GM18526 (cell line): Measurements from ENCODE around the gene MUC21.

ENCODE experiments used
- POLR2A ChIP-seq: IDR thresholded peaks from 3 replicates; pipeline ENCODE4 v1.6.1; 2011; ENCODE audit not compliant: insufficient read length; ENCODE audit errors: extremely low read depth

MUC21 gene

DNA sequence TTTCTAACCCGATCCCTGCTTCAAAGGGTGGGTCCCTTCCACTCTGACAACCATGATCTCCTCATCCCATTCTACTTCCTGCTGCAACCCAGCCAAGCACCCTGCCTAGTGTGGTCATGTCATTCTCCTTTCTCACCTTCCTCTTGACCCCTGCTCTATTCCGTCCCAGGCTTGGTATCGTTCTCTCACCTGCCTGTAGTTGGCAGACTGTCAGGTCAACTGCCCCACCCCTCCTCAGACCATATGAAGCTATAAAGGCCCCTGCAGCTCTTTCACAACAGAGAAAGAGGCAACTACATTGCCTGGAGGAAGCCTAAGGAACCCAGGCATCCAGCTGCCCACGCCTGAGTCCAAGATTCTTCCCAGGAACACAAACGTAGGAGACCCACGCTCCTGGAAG is at the start of gene MUC21:
Gene MUC21, plus strand, starts transcription at position 280 of the 400 bp plus-strand sequence. CDS start 241 bp downstream, outside the sequence.
- no peak for TF ChIP-seq POLR2A

DNA sequence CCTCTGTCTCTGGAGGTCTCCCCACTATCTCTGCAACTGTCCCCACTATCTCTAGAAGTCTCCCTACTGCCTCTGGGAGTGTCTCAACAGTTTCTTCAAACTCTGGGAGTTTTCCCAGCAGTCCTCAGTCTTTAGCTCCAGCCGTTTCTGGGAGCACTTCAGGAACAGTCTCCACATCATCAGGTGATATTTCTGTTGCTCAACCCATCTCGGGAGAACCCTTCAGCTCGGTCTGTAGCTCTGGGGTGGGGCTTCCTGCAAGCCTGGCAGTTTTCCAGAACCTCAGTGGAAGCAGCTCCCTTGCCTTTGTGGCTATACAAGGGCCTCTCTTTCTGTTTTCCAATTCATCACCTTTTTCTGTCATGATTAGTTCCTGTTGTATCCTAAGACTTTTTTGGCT is 48.5 kb upstream of the MUC21 start:
- TF ChIP-seq POLR2A = no peak

- TF ChIP-seq POLR2A = no peak
Observed at GRCh38 chr6:30937265-30937664, 46.3 kb upstream of the MUC21 start.

DNA sequence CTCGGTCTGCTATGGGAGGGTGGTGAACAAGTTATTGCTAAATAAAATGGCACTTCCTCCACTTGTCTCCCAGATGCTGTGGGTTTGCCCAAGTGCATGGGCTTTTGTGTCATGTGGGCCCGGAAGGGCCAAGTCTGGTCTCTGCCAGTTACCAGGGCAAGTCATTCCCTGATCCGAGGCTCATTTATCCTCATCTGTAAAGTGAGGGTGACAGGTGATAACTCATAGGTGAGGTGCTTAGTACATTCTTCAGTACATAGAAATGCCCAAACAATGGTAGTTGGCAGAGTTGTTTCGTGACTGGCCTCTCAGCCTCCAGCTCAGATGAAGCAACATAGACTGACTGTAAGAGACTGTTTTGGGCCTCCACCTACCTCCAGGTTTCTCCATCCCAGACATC is 44.8 kb upstream of the MUC21 start:
- TF ChIP-seq POLR2A = no peak

DNA sequence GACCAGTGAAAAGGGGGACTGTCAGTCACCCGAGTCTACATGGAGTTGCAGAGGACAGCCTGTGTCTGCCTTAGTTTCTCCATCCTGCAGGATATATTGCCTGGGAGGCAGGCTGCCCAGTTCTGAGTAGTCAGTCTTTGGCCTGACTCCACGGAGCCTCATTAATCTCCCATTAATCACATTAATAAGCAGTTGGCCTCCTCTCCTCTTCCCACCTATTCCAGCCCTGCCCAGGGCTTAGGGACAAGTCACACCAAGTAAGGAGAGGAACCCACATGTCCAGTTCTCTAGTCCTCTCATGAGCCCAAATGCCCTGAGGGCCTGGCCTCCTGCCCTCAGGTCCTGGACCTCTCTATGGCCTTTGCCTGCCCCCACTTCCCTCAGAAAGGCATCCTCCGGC is 44.0 kb upstream of the MUC21 start:
- TF ChIP-seq POLR2A = no peak

- no peak for TF ChIP-seq POLR2A
Observed at GRCh38 chr6:30940361-30940986, 43.0 kb upstream of the MUC21 start, which contains the start of gene MUCL3. TSS of gene MUCL3 (plus strand) at chr6:30940973. CDS start at chr6:30941000, 27 bp downstream.

DNA sequence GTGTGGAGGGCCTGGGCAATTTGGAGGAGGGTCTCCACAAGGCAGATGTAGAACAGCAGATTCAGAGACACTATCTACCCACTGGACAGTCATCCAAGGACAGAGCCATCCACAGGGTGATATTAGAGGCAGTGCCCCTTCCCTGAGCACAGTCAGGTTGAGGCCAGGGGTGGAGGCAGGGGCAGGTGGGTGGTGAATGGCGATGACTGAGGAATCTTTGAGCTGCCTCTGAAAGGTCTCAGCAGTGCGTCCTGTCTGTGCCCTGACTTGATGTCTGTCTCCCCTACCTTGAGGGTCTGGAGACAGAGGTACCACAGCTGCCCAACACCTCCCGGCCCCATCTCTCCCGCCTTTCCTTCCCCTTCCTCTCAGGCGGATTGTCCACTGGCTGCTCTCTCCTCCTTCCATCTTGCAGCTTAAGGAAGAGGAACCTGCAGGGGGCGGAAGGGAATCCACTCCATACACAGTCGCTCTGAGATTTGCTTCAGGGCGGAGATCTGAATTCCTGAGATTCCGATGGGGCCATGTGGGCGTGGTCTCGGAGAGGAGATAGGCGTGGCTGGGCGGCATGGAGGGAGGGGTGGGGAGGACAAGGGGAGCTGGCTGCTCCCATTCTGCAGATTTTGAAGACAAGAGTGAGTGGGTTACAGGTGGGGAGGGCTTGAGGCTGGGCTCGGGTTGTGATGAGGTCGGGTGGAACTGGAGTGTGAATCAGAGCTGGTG is 41.0 kb upstream of the MUC21 start:
- no peak for TF ChIP-seq POLR2A

- no peak for TF ChIP-seq POLR2A
Observed at GRCh38 chr6:30944051-30944450, 39.5 kb upstream of the MUC21 start.

DNA sequence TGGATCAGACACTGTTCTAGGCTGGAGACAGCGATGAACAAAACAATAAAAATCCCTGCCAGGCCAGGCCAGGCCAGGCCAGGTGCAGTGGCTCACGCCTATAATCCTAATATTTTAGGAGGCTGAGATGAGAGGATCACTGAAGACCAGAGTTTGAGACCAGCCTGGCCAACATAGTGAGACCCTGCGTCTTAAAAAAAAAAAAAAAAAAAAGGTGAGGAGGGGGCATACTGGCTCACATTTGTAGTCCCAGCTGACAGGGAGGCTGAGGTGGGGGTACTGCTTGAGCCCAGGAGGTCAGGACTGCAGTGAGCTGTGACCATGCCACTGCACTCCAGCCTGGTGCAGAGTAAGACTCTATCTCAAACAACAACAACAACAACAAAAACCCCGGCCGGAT is 38.2 kb upstream of the MUC21 start:
- TF ChIP-seq POLR2A = no peak

DNA sequence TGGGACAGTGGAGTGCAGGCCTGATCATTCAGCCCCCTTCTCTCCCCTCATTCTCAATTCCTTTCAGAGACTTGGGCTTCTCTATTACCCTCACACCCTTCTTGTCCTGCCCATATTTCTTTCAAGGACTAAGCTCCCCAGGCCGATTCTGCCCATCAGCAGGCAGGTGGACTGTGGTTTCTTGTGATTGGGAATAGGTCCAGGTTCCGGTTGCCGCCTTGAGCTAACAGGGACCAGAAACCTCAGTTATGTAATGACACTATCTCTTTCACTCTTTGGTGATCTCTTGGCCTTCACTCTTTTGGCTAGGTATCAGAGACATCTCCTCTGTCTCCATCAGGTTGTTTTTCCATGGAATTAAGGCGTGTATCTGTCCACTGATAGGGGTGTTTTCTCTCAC is 36.3 kb upstream of the MUC21 start:
- no peak for TF ChIP-seq POLR2A

DNA sequence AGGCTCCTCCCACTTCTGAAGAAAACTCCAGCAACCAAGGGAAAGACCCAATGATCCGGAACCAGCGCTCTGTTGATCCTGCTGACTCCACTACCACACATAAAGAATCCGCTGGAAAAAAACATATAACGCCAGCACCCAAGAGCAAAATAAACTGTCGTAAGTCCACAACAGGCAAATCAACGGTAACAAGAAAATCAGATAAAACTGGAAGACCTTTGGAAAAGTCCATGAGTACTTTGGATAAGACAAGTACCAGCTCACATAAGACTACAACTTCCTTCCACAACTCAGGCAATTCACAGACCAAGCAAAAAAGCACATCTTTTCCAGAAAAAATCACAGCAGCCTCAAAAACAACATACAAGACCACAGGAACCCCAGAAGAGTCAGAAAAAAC is 34.7 kb upstream of the MUC21 start:
- no peak for TF ChIP-seq POLR2A

GRCh38 chr6:30951907-30952469 is 31.5 kb upstream of the MUC21 start:
- no peak for TF ChIP-seq POLR2A

DNA sequence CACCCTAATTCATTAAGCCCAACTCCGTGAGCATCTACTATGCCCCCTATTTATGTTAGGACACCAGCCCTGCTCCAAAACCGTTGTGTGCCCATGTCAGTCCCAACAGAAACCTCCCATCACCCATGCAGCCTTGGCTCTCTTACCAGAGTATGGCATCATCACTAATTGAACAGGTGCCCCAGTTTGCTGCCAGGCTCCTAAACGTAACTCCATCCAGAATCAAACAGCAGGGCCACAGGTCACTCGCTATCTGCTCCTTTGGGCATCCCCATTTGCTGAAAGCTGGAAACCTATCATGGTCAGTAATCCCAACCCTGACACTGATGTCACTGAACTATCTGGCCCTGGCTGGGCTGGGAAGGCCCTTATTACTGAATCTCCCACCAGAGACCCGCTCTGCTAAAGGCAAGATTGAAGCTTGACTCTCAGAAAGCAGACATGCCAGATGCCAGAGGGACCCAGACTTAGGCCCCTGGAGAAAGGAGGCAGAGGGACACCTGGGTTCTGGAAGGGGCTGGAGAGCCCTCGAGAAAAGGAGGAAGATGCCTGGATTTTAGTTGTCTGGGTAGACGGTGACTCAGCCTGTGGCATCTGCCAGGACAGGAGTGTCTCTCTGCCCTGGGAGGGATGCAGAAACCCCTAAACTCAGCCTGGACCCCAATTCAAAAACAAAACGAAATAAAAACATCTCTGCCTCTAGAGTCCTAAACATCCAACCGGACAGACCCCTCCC is 28.7 kb upstream of the MUC21 start:
- no peak for TF ChIP-seq POLR2A

DNA sequence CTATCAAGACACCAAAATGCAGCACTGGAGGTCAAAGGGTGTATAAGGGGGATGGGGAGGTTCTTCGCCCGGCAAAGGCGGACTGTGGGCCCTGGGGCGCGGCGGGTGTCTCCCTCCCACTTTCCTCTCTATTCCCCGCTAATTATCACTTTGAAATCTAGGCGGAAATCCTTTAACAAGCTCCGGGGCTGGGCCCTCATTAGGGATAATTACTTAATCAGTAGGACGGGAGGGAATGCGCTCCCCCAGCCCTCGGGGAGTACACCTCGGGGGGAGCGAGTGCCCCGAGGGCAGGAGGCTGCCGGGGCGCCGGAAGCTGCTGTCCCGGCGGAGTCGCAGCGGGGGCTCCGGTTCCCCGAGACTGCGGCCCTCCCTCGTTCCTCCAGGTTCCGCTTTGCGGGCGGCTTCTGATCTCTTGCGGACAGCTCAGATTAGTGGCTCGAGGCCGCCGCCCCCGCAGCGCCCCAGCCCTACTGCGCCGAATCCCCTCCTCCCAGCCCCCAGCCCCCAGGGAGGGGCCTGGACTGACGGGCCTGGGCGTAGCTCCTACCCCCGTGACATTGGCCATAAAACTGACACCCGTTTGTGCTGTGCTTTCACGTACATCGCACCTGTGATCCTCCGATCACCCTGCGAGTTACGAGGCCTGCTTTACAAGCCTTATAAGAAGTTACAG is 28.0 kb upstream of the MUC21 start:
- peak; percentile 69 for TF ChIP-seq POLR2A

- no peak for TF ChIP-seq POLR2A
Observed at GRCh38 chr6:30957716-30958115, 25.8 kb upstream of the MUC21 start.
